C4-2B (cell line): ENCODE data around the gene USP31.

Source experiments
- CTCF ChIP-seq: fragments of 450-650 bp; conservative IDR thresholded peaks from 2 replicates; pipeline ENCODE4 v1.5.1; 2017; ENCODE audit warnings: mild to moderate bottlenecking
- ZFX ChIP-seq: fragments of 450-650 bp; IDR thresholded peaks from 2 replicates; pipeline ENCODE4 v1.6.1; 2017

GRCh38 chr16:23104032-23104955 is 45.0 kb downstream of the USP31 start:
- no peak for TF ChIP-seq CTCF
- TF ChIP-seq ZFX, result no peak
